Panc1 (cell line): Measurements from ENCODE around the gene CCL22. TPM values are rescaled to one million over a fixed set of nuclear protein-coding genes. Genes with fewer than 3 reads are reported as not detected.

Source experiments
- ATAC-seq: fragments of 200-7000 bp; cut with Tn5 transposase; 2 replicates; pipeline ENCODE4 v1.9.1; 2020; ENCODE audit warnings: mild to moderate bottlenecking, moderate library complexity
- BruUV-seq: library from RNA; stranded (reverse); fragments of 400-500 nt; replicated peaks from 2 replicates; lab custom pipeline; 2021; lab: Mats Ljungman, UMichigan
- CTCF ChIA-PET: fragments of 300-600 bp; sonication (Branson Sonifier 250); formaldehyde crosslinking; loops from one replicate; lab custom pipeline; 2022; ENCODE audit warnings: antibody characterized with exemption; lab: Charles Lee
- POLR2A ChIA-PET: fragments of 300-600 bp; sonication (Branson Sonifier 250); formaldehyde crosslinking; loops from one replicate; lab custom pipeline; 2022; ENCODE audit warnings: antibody characterized with exemption; lab: Charles Lee
- DNase-seq: peaks from one replicate; pipeline ENCODE4 v3.0.0-alpha.2; 2010; ENCODE audit warnings: low read depth, low spot score
- H3K27ac ChIP-seq: 2 replicates; pipeline ENCODE4 v1.5.1; 2011; ENCODE audit warnings: mild to moderate bottlenecking, low read length, inconsistent platforms
- H3K27me3 ChIP-seq: fragments of 200-500 bp; sonication (Bioruptor generic); 2 replicates; pipeline ENCODE4 v1.6.0; 2014; ENCODE audit warnings: low read length, inconsistent platforms; ENCODE audit not compliant: control insufficient read depth, insufficient read depth
- H3K36me3 ChIP-seq: fragments of 200-500 bp; sonication (Bioruptor generic); 2 replicates; pipeline ENCODE4 v1.5.1; 2014; ENCODE audit warnings: inconsistent platforms, mild to moderate bottlenecking, low read length, moderate library complexity; ENCODE audit not compliant: control insufficient read depth, insufficient read depth
- H3K4me1 ChIP-seq: 2 replicates; pipeline ENCODE4 v1.5.1; 2011; ENCODE audit warnings: inconsistent platforms, mild to moderate bottlenecking, low read length, moderate library complexity; ENCODE audit not compliant: control insufficient read depth, insufficient read depth
- H3K4me3 ChIP-seq, 2 experiments: 2 replicates each; pipeline ENCODE4 v1.5.1; 2011 to 2012; ENCODE audit warnings: low read depth in 2 of 2, low read length in 2 of 2, mild to moderate bottlenecking in 2 of 2, inconsistent platforms in 1 of 2, moderate library complexity in 1 of 2
- H3K9me3 ChIP-seq: fragments of 200-500 bp; sonication (Bioruptor generic); 2 replicates; pipeline ENCODE4 v1.5.1; 2014; ENCODE audit warnings: low read depth, mild to moderate bottlenecking, inconsistent platforms, low read length, moderate library complexity; ENCODE audit not compliant: control insufficient read depth, insufficient read depth
- POLR2AphosphoS5 ChIP-seq: IDR thresholded peaks from 2 replicates; pipeline ENCODE4 v1.6.1; 2012; ENCODE audit warnings: mild to moderate bottlenecking, low read depth, low read length, moderate library complexity
- SIN3A ChIP-seq: IDR thresholded peaks from 2 replicates; pipeline ENCODE4 v1.6.1; 2012; ENCODE audit warnings: low read depth, mild to moderate bottlenecking, low read length, moderate library complexity, borderline replicate concordance; ENCODE audit not compliant: insufficient read depth
- TCF7L2 ChIP-seq: IDR thresholded peaks from 2 replicates; pipeline ENCODE4 v1.6.1; 2011; ENCODE audit warnings: mild to moderate bottlenecking, low read depth, low read length, inconsistent platforms
- in situ Hi-C: cut with HindIII; loops from 2 replicates; pipeline ENCODE4 v1.10.0; 2016; ENCODE audit warnings: low sequenced_read_pairs, low pct_unique_long_range_greater_than_20kb
- intact Hi-C: fragments of 100-400 bp; cut with micrococcal nuclease; formaldehyde crosslinking; loops from one replicate; pipeline ENCODE4 v1.10.0; 2022; ENCODE audit not compliant: unreplicated experiment
- total RNA-seq: library from RNA; stranded (reverse); gene quantifications from one replicate; pipeline ENCODE4 v1.2.1, GENCODE V29; 2021; ENCODE audit not compliant: unreplicated experiment
- TF ChIP-seq, protein P1 (sequence below): fragments of 450-650 bp; IDR thresholded peaks from 2 replicates; pipeline ENCODE4 v1.5.1; 2017; ENCODE audit warnings: mild to moderate bottlenecking
- TF ChIP-seq, protein P2 (sequence below), 2 experiments: IDR thresholded peaks; 2 replicates each; pipeline ENCODE4 v1.6.1; 2011 to 2012; ENCODE audit warnings: low read depth in 2 of 2, control low read depth in 1 of 2, low read length in 1 of 2, mild to moderate bottlenecking in 1 of 2, moderate library complexity in 1 of 2; ENCODE audit not compliant: insufficient read depth in 1 of 2

The CCL22 gene
- total RNA-seq, 1 experiment from 2014 or later: 0.39 TPM

- intact Hi-C loops: no loop called here
- POLR2A ChIA-PET: no interaction called here
Observed at GRCh38 chr16:57366544-57367040, 8.0 kb downstream of the CCL22 start.

DNA sequence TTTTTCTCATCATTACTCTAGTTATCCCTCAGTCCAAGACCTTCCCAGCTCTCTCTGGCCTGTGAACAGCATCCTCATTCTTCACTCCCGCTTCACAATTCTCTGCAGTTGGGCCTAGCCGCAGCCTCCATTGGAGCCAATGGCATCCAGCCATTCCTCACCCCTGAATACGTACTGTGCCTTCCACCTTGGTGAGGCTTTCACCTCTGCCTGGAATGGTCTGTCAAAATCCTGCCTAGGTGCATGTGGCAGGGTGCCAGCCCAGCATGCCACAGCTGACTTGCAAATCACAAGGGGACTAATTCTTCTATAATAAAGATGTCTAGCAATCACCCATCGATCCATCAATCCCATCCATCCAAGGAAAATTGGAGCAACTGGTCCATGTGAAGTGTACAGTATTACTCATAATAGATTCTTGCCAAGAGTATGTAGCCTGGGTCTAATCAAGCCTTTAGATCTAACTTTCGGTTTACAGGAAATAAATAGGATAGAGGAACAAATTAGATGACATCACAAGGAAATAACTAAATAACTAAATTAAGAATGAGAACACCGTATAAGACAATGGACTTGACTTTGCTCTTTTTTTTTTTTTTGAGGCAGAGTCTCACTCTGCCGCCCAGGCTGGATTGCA lies 8.7 kb downstream of the CCL22 start:
- Histone ChIP-seq H3K27ac (no peak overlapping the region), H3K4me1 (peaks cover 5% of the 10 kb centered on the region), H3K27me3 (no peaks in the 10 kb centered on the region), H3K4me3 (no peak overlapping the region), H3K36me3 (no peaks in the 10 kb centered on the region), H3K9me3 (no peaks in the 10 kb centered on the region)
- no peak for TF ChIP-seq TCF7L2
- TF ChIP-seq SIN3A: no peak
- no peak for TF ChIP-seq POLR2AphosphoS5
- TF ChIP-seq, protein P1, sequence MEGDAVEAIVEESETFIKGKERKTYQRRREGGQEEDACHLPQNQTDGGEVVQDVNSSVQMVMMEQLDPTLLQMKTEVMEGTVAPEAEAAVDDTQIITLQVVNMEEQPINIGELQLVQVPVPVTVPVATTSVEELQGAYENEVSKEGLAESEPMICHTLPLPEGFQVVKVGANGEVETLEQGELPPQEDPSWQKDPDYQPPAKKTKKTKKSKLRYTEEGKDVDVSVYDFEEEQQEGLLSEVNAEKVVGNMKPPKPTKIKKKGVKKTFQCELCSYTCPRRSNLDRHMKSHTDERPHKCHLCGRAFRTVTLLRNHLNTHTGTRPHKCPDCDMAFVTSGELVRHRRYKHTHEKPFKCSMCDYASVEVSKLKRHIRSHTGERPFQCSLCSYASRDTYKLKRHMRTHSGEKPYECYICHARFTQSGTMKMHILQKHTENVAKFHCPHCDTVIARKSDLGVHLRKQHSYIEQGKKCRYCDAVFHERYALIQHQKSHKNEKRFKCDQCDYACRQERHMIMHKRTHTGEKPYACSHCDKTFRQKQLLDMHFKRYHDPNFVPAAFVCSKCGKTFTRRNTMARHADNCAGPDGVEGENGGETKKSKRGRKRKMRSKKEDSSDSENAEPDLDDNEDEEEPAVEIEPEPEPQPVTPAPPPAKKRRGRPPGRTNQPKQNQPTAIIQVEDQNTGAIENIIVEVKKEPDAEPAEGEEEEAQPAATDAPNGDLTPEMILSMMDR: no peak
- TF ChIP-seq, protein P2, sequence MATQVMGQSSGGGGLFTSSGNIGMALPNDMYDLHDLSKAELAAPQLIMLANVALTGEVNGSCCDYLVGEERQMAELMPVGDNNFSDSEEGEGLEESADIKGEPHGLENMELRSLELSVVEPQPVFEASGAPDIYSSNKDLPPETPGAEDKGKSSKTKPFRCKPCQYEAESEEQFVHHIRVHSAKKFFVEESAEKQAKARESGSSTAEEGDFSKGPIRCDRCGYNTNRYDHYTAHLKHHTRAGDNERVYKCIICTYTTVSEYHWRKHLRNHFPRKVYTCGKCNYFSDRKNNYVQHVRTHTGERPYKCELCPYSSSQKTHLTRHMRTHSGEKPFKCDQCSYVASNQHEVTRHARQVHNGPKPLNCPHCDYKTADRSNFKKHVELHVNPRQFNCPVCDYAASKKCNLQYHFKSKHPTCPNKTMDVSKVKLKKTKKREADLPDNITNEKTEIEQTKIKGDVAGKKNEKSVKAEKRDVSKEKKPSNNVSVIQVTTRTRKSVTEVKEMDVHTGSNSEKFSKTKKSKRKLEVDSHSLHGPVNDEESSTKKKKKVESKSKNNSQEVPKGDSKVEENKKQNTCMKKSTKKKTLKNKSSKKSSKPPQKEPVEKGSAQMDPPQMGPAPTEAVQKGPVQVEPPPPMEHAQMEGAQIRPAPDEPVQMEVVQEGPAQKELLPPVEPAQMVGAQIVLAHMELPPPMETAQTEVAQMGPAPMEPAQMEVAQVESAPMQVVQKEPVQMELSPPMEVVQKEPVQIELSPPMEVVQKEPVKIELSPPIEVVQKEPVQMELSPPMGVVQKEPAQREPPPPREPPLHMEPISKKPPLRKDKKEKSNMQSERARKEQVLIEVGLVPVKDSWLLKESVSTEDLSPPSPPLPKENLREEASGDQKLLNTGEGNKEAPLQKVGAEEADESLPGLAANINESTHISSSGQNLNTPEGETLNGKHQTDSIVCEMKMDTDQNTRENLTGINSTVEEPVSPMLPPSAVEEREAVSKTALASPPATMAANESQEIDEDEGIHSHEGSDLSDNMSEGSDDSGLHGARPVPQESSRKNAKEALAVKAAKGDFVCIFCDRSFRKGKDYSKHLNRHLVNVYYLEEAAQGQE (IDR thresholded peaks at IDR 0.05; ENCODE audit: insufficient read depth in 1 of 2, low read depth in 2 of 2, low read length in 1 of 2): no peak
- intact Hi-C loops: no loop called here
- 0 out of 2 replicates have a peak, but pooled peaks have one; percentile 30 for ATAC-seq
- BruUV-seq: no TSS peak
- in situ Hi-C loops: no loop called here
- DNase-seq: no peak
- ChIA-PET CTCF (no interaction called here), POLR2A (no interaction called here)

More at GRCh38 chr16:57366544-57367040, 8.0 kb downstream of the CCL22 start:
- DNase-seq: no peak
- Histone ChIP-seq H3K9me3 (no peaks in the 10 kb centered on the region), H3K4me3 (no peak overlapping the region), H3K36me3 (no peaks in the 10 kb centered on the region), H3K27me3 (no peaks in the 10 kb centered on the region), H3K4me1 (no peaks in the 10 kb centered on the region), H3K27ac (no peak overlapping the region)
- CTCF ChIA-PET: interaction anchor here (0.6 kb wide), 1 partner anchor 22 kb away, joined by 13 read pairs; no protein-coding TSS in a partner anchor
- BruUV-seq: no TSS peak
- TF ChIP-seq, protein P2 (IDR thresholded peaks at IDR 0.05; ENCODE audit: insufficient read depth in 1 of 2, low read depth in 2 of 2, low read length in 1 of 2): no peak
- TF ChIP-seq POLR2AphosphoS5: no peak
- TF ChIP-seq SIN3A: no peak
- in situ Hi-C loops: no loop called here
- ATAC-seq: no peak
